ENCODE data around the gene KRTAP5-3. TPM values are rescaled to one million over a fixed set of nuclear protein-coding genes. Genes with fewer than 3 reads are reported as not detected.
A peak's percentile ranks its signal among the peaks of the same experiment; 100 is the strongest.

KRTAP5-3 gene
- total and polyA plus RNA-seq, 12 donors = not detected

DNA sequence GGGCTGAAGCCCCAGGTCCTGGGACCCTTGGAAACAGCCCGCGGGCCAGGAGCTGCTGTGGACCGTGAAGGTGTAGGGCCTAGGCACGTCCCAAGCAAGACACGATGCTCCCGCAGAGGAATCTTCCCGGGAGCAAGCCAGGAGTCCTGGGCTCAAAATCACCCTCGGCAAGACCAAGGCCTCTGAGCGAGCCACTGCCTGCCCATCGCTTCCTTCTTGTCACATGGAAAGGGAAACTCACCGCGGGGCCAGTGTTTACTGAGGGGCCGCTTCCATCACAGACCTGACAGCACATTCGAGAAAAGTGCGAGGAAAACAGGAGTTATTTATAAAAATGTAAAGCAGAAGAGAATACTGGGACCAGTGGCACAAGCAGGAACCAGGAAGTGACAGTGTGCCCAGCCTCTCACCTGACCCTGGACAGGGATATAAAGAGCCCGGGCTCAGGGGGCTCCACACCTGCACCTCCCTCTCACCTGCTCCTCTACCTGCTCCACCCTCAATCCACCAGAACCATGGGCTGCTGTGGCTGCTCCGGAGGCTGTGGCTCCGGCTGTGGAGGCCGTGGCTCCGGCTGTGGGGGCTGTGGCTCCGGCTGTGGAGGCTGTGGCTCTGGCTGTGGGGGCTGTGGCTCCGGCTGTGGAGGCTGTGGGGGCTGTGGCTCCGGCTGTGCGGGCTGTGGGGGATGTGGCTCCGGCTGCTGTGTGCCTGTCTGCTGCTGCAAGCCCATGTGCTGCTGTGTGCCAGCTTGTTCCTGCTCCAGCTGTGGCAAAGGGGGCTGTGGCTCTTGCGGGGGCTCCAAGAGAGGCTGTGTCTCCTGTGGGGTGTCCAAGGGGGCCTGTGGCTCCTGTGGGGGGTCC, 21.3 kb upstream of the KRTAP5-3 start, which contains the start of gene KRTAP5-5:
Gene KRTAP5-5 (plus strand): TSS at position 450 of the 860 bp plus-strand sequence. CDS start 66 bp downstream, at position 516.
- no peak for DNase-seq
- H3K4me3 ChIP-seq = no peak within 1 kb of the TSS
- no peak within 1 kb of the TSS for H3K27ac ChIP-seq
- intact Hi-C loops (cut with DNase I) = loop anchor here in 1 of 2 donors (5.0 kb wide), 1 partner anchor 82 kb away; no protein-coding TSS in a partner anchor
- H3K27me3 ChIP-seq = peaks cover 20% of the 10 kb centered on the region
- H3K9me3 ChIP-seq (replicated peaks in 1 of 3) = no peaks in the 10 kb centered on the region
- 68 to 78% (median 71%) methylated on average over 9 to 25 of the region's 26 CpGs for WGBS, 4 donors
- TF ChIP-seq POLR2A (IDR thresholded peaks at IDR 0.05) = no peak
- TF ChIP-seq, protein P1, sequence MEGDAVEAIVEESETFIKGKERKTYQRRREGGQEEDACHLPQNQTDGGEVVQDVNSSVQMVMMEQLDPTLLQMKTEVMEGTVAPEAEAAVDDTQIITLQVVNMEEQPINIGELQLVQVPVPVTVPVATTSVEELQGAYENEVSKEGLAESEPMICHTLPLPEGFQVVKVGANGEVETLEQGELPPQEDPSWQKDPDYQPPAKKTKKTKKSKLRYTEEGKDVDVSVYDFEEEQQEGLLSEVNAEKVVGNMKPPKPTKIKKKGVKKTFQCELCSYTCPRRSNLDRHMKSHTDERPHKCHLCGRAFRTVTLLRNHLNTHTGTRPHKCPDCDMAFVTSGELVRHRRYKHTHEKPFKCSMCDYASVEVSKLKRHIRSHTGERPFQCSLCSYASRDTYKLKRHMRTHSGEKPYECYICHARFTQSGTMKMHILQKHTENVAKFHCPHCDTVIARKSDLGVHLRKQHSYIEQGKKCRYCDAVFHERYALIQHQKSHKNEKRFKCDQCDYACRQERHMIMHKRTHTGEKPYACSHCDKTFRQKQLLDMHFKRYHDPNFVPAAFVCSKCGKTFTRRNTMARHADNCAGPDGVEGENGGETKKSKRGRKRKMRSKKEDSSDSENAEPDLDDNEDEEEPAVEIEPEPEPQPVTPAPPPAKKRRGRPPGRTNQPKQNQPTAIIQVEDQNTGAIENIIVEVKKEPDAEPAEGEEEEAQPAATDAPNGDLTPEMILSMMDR (IDR thresholded peaks at IDR 0.05) = no peak
- H3K36me3 ChIP-seq (replicated peaks in 1 of 2) = no peaks in the 10 kb centered on the region
- H3K4me1 ChIP-seq (replicated peaks in 1 of 2) = no peaks in the 10 kb centered on the region

DNA sequence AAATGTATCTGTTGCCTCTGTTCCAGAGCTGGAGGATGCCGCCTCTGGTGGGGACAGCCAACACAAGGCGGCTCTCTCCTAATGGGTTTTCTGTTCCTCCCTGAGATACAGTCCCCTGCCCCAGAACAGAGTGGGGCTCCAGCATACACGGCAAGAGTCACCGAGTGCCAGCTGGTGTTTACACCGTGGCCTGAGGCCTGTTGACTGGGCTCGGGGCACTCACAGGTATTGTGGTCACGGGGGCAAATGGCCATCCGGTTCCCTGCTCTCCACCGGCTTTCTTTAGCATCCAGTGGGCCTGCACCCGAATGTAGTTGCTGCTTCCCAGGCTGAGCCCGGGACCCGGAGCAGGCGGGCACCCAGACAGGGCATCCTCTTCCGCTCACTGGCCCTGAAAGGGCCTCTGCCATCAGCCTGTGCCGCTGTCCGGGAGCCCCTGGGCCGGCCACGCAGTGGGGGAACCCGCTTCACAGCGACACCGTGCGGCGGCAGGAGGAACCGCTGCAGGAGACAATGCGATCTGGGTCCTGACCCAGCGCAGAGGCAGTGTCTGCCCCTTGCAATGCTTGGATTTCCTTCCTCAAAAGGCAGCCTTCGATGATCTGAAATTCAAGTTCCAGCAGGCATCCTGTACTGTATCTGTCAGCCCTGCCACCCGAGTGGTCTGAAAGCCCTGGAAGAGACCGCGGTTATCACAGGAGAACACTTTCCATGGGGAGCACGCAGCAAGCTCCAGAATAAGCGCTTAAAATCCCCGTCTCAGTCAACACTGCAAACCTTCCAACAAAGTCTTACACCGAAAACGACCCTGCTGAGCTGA, 20.5 kb upstream of the KRTAP5-3 start:
- Histone ChIP-seq H3K27ac (no peak overlapping the region), H3K4me1 (replicated peaks in 1 of 2) (no peaks in the 10 kb centered on the region), H3K27me3 (peaks cover 20% of the 10 kb centered on the region), H3K4me3 (no peak overlapping the region), H3K36me3 (replicated peaks in 1 of 2) (no peaks in the 10 kb centered on the region), H3K9me3 (replicated peaks in 1 of 3) (no peaks in the 10 kb centered on the region)
- TF ChIP-seq POLR2A (IDR thresholded peaks at IDR 0.05) = no peak
- TF ChIP-seq, protein P1 (IDR thresholded peaks at IDR 0.05) = peak; percentile 62 to 89 (median 70)
- WGBS, 4 donors = 28 to 53% (median 33%) methylated on average over 9 to 35 of the region's 35 CpGs
- DNase-seq = peak; percentile 29 to 67 (median 54)
- intact Hi-C loops (cut with DNase I) = loop anchor here in 1 of 2 donors (5.0 kb wide), 1 partner anchor 81 kb away; no protein-coding TSS in a partner anchor

DNA sequence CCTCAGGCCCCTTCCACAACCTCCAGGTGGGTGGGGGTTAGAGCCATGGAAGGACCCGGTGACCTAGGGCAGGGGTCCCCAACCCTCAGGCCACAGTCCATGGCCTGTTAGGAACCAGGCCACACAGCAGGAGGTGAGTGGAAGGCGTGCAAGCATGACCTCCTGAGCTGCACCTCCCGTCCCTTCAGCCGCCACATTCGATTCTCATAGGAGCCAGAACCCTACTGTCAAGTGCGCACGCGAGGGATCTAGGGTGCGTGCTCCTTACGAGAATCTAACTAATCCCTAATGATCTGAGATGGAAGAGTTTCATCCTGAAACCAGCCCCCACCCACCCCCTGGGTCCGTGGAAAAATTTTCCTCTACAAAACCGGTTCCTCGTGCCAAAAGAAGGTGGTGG, 17.3 kb upstream of the KRTAP5-3 start:
- H3K36me3 ChIP-seq (replicated peaks in 1 of 2) = no peaks in the 10 kb centered on the region
- TF ChIP-seq, protein P1 (IDR thresholded peaks at IDR 0.05) = no peak
- TF ChIP-seq POLR2A (IDR thresholded peaks at IDR 0.05) = no peak
- 83 to 91% (median 87%) methylated on average over 12 to 13 of the region's 13 CpGs for WGBS, 4 donors
- intact Hi-C loops (cut with DNase I) = loop anchor here in 1 of 2 donors (5.0 kb wide), 1 partner anchor 78 kb away; no protein-coding TSS in a partner anchor
- no peaks in the 10 kb centered on the region for H3K9me3 ChIP-seq (replicated peaks in 1 of 3)
- no peak for DNase-seq
- H3K4me1 ChIP-seq (replicated peaks in 1 of 2) = no peaks in the 10 kb centered on the region
- peaks cover 14% of the 10 kb centered on the region for H3K27me3 ChIP-seq
- H3K4me3 ChIP-seq = no peak overlapping the region
- H3K27ac ChIP-seq = no peak overlapping the region

DNA sequence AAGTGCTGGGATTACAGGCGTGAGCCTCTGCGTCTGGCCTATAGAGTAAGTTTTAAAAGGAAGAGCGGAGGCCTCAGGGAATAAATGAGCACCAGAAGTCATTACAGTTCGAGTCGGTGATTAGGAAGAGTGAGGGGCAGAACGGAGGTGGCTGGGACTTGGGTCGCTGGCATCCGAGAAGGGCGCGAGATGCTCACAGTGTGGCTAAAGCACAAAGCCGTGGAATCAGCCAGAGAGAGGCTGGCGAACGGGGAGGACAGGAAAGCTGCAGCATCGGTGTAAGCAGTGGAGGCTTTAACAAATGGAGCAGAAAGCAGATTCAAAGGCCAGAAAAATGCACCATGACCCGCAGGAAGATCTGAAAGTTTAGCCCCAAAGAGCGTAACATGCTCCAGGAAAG, 16.4 kb upstream of the KRTAP5-3 start:
- DNase-seq = no peak
- H3K4me1 ChIP-seq (replicated peaks in 1 of 2) = no peaks in the 10 kb centered on the region
- H3K36me3 ChIP-seq (replicated peaks in 1 of 2) = no peaks in the 10 kb centered on the region
- intact Hi-C loops (cut with DNase I) = loop anchor here in 1 of 2 donors (5.0 kb wide), 1 partner anchor 77 kb away; no protein-coding TSS in a partner anchor
- no peaks in the 10 kb centered on the region for H3K9me3 ChIP-seq (replicated peaks in 1 of 3)
- H3K27me3 ChIP-seq = peaks cover 14% of the 10 kb centered on the region
- WGBS, 4 donors = 79 to 86% (median 84%) methylated on average over 16 of the region's 16 CpGs
- H3K4me3 ChIP-seq = no peak overlapping the region
- no peak overlapping the region for H3K27ac ChIP-seq
- TF ChIP-seq, protein P1 (IDR thresholded peaks at IDR 0.05) = no peak
- no peak for TF ChIP-seq POLR2A (IDR thresholded peaks at IDR 0.05)

All from adrenal gland (tissue), 12 donors.